GM19240 (cell line): ENCODE data around the gene TRMT2A.

Experiments
- DNase-seq: peaks from one replicate; pipeline ENCODE4 v3.0.0; 2011; ENCODE audit warnings: low spot score; ENCODE audit not compliant: insufficient read length

The TRMT2A gene

GRCh38 chr22:20106849-20107237 is 10.2 kb downstream of the TRMT2A start:
- no peak for DNase-seq

GRCh38 chr22:20106205-20106848 is 10.7 kb downstream of the TRMT2A start:
- no peak for DNase-seq

GRCh38 chr22:20105456-20106204 is 11.4 kb downstream of the TRMT2A start:
- DNase-seq: no peak

DNA sequence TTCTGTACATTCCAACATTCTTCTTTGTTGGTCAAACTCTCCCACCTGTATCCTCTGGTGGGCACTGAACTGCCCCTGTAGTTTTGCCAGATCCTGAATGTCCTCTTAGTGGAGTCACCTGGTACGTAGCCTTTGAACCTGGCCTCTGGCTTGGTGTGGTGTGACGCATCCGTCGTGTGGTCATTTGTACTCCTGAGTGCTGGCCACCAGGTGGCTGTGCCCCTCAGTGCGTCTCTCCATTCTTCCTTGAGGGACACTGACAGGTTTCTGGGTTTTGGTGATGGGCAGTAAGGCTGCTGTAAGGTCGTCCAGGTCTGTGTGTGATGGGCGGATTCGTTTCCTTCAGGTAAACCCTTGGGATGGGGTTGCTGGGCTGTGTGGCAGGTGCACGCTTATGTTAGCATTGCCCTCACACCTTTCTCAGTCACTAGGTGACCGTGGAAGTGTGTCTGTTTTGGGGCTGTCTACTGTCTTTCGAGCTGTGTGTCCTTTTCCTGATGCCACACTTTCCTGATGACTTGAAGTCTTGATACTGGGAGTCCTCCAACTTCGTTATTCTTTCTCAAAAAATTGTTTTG is 14.7 kb downstream of the TRMT2A start:
- DNase-seq: no peak

DNA sequence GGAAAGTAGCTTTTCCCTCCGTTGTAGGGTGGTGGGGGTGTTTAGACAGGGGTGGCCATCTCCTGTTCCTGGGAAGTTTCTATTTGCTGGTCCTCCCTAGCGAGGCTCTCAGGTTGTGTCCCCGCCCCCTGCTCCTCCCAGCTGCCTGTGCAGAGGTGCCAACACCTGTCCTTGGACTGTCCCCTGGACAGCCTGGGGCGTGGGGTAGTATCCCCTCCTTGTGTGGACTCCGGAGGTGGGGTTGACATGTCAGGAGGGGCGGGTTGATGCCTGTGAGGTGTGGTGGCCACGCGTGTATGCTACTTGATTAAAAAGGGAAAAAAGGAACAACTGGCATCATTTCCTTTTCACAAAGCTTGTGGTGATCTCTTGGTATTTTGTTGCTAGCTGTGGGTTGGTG is 15.4 kb downstream of the TRMT2A start:
- no peak for DNase-seq

- no peak for DNase-seq
These were observed 17.8 kb downstream of the TRMT2A start for GRCh38 chr22:20099099-20099711.

GRCh38 chr22:20096574-20097420 is 20.2 kb downstream of the TRMT2A start:
- DNase-seq: no peak

- DNase-seq: no peak
These were observed 21.5 kb downstream of the TRMT2A start for GRCh38 chr22:20095521-20095920.

GRCh38 chr22:20094197-20094807 is 22.7 kb downstream of the TRMT2A start:
- DNase-seq: no peak

DNA sequence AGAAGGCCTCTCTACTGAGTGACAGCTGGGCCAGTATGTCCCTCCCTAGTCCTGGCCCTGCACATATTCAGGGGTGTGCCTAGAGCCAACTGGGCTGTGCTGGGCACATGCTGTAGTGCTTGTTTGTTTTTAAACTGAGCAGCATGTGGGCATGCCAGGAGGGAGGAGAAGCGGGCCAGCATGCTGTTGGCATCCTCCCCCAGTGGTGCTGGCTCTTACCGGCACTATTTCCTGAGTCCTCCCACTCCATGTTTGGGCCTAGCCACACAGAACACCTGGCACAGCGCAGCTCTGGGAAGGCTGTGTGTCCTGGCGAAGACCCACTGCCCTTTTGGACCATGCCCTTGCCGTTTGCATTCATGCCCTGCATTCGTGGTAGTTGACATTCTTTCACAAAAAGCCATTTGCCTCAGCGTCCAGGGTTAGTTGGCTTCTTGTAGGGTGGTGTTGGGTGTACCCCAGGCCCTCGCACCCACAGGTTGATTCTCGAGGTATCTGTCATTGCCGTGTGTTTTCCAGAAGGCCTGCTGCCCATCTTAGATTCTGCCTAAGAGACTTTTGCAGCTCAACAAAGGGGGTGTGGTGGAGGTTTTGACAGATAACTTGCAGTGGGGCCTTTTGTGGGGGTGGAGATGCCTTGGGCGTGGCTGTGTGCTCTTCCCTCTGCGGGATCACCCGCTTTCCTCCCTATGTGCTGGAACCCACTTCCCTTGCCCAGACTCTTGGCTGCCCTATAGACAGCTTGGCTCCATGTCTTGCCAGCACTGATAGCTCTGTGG is 23.4 kb downstream of the TRMT2A start:
- no peak for DNase-seq

GRCh38 chr22:20092477-20092854 is 24.6 kb downstream of the TRMT2A start:
- DNase-seq: no peak

- DNase-seq: no peak
These were observed 25.1 kb downstream of the TRMT2A start for GRCh38 chr22:20091690-20092476.

DNA sequence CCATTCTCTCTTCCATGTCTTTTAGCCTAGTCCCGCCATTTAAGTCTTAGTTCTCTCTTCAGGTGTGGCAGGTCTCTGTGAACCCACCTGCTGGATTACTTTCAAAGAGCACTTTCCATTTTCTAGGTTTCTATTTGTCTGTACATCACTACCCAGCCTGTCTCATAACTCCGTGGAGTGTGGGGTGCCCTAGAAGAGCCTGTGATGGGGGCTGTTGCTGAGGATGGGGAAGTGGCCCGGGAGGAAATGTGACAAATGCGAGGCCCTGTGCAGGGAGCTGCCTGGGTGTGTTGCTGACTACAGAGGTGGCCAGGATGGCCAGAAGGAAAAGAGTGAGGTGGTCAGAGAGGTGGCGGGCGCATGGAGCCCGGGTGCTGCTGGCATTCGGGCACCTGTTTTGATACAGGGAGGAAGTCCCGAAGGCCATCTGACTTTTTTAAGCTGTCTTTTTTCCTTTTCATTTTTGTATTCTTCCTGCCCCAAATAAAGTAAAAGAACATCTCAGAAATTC is 26.2 kb downstream of the TRMT2A start:
- no peak for DNase-seq

- DNase-seq: no peak
These were observed 26.9 kb downstream of the TRMT2A start for GRCh38 chr22:20089977-20090729.

GRCh38 chr22:20089226-20089976 is 27.6 kb downstream of the TRMT2A start:
- DNase-seq: no peak

DNA sequence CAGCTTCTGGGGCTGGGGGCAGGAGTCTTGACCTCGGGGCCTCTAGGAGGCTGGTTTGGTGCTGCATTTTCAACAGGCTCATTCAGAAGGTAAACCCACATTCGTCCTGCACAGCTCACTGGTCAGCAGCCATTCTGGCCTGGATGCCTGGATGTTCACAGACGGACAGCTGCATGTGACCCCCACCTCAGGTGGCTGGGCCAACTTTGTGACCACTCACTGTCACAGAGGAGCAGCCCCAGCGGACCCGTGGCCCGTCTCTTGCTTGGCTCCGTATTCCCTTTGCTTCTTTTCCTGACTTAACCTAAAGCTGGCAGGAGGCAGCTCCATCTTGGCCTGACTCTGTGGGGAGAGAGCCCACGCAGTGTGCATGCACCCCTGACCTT is 28.8 kb downstream of the TRMT2A start:
- no peak for DNase-seq

DNA sequence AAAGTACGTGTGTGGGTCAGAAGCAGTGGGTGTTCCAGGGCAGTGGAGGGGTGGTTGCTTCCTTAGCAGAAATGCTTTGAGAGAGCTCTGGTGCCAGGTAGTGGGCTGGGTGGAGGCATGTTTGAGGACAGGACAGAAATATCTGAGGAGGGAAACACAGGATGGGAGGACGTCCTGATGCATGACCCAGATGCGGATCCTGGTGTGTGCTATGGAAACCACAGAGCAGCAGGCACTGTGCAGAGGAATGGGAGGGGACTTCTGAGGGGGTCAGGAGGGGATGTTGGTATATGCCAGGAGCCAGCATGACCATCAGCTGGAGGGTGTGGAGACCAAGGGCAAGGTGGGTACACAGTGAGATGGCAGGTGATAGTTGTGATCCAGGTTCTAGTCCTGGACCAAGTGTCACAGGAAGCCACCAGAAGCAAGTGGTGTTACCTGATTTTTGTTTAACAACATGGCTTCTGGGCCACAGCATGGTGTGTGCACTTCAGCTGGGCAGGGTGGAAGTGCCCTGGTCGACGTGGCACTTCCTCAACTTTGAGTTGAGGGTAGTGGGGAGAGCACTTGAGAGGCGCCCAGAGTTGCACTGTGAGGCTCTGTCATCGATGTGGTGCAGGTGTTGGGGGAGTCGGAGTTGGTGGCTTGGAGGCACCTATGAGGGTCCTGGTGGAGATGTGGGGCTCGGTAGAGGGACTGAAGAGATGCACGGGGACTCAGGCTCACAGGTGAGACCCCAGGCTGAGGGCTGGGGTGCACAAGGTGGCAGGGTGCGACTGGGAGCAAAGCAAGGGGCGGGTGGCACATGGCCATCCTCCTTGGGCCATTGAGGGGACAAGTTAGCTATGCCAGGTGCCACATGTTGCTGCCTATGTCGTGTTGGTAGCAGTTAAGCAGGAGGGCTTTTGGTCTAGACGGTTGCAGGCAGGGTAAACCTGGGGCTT is 29.4 kb downstream of the TRMT2A start:
- no peak for DNase-seq
